K562 (cell line): ENCODE results near the gene PSMA7. TPM values are rescaled to one million over a fixed set of nuclear protein-coding genes. Genes with fewer than 3 reads are reported as not detected.

Experiments used
- ATAC-seq: fragments of 200-7000 bp; cut with Tn5 transposase; 3 replicates; pipeline ENCODE4 v1.9.1; 2020; ENCODE audit warnings: moderate library complexity
- BruUV-seq: library from RNA; stranded (reverse); fragments of 400-500 nt; replicated peaks from 2 replicates; lab custom pipeline; 2021; lab: Mats Ljungman, UMichigan
- CTCF ChIA-PET: fragments of 300-600 bp; formaldehyde crosslinking; extraction: SDS; loops from one replicate; lab custom pipeline; 2021; ENCODE audit warnings: low intra/inter-chr PET ratio; lab: Yijun Ruan, JAX
- POLR2A ChIA-PET: fragments of 300-600, 350-650 bp; sonication (Branson Sonifier 250); formaldehyde crosslinking; extraction: SDS; loops from one replicate; lab custom pipeline; 2021; ENCODE audit warnings: antibody characterized with exemption, inconsistent platforms; lab: Yijun Ruan, JAX
- DNase-seq, 4 experiments: peaks; one replicate each; pipeline versions ENCODE4 v3.0.0 to v3.0.0-alpha.2; 2011 to 2018; ENCODE audit warnings: low spot score in 3 of 4, mixed read lengths in 3 of 4; ENCODE audit errors: extremely low read depth in 1 of 4
- FAIRE-seq: peaks from 2 replicates; lab custom pipeline; 2011; peaks lifted over from hg19 to GRCh38; lab: Jason Lieb, UNC
- H2AFZ ChIP-seq: 2 replicates; pipeline ENCODE4 v1.6.0; 2011; ENCODE audit warnings: low read depth, low read length, control low read depth, inconsistent platforms
- H3K27ac ChIP-seq: fragments of 200-600 bp; 3 replicates; pipeline ENCODE4 v1.8.0; 2011; ENCODE audit warnings: low read depth, mild to moderate bottlenecking, control low read depth, inconsistent platforms, low read length, moderate library complexity, mixed read lengths; ENCODE audit errors: extremely low read depth
- H3K27me3 ChIP-seq, 2 experiments: fragments of 300-600 bp in 1 of 2; 2 replicates in 1 of 2; 3 replicates in 1 of 2; pipeline versions ENCODE4 v1.6.0 to v1.8.0; 2011; ENCODE audit warnings: inconsistent platforms in 2 of 2, low read length in 2 of 2, mild to moderate bottlenecking in 1 of 2, mixed read lengths in 1 of 2, moderate library complexity in 1 of 2; ENCODE audit not compliant: control insufficient read depth in 2 of 2, insufficient read depth in 2 of 2
- H3K36me3 ChIP-seq: fragments of 300-600 bp; 3 replicates; pipeline ENCODE4 v1.8.0; 2011; ENCODE audit warnings: mild to moderate bottlenecking, low read length, inconsistent platforms; ENCODE audit not compliant: control insufficient read depth, insufficient read depth
- H3K4me1 ChIP-seq, 2 experiments: fragments of 200-600 bp in 1 of 2; replicated peaks in 1 of 2; 2 replicates in 1 of 2; 3 replicates in 1 of 2; pipeline versions ENCODE4 v1.5.1 to v1.8.0; 2011; ENCODE audit warnings: inconsistent platforms in 2 of 2, low read length in 2 of 2, mild to moderate bottlenecking in 1 of 2, mixed read lengths in 1 of 2, moderate library complexity in 1 of 2; ENCODE audit not compliant: control insufficient read depth in 2 of 2, insufficient read depth in 2 of 2
- H3K4me2 ChIP-seq: 2 replicates; pipeline ENCODE4 v1.6.1; 2011; ENCODE audit warnings: low read length, control low read depth, inconsistent platforms, mixed read lengths; ENCODE audit not compliant: insufficient read depth
- H3K4me3 ChIP-seq: fragments of 200-600 bp; sonication (generic), shearing (Covaris generic); 2 replicates; pipeline ENCODE4 v1.5.1; 2016; ENCODE audit warnings: control low read depth, inconsistent platforms
- H3K79me2 ChIP-seq: fragments of 200-600 bp; 3 replicates; pipeline ENCODE4 v1.8.0; 2011; ENCODE audit warnings: low read length, inconsistent platforms; ENCODE audit not compliant: control insufficient read depth, insufficient read depth
- H3K9ac ChIP-seq, 2 experiments: 2 replicates each; pipeline versions ENCODE4 v1.6.0 to v1.6.1; 2011; ENCODE audit warnings: low read depth in 2 of 2, low read length in 2 of 2, control low read depth in 1 of 2, inconsistent platforms in 1 of 2, mild to moderate bottlenecking in 1 of 2, mixed read lengths in 1 of 2; ENCODE audit not compliant: insufficient read depth in 1 of 2
- H3K9me1 ChIP-seq: one replicate; pipeline ENCODE4 v1.6.0; 2011; ENCODE audit warnings: inconsistent platforms, mild to moderate bottlenecking, low read length, moderate library complexity; ENCODE audit not compliant: control insufficient read depth, insufficient read depth
- H3K9me3 ChIP-seq: replicated peaks from 2 replicates; pipeline ENCODE4 v1.5.1; 2011; ENCODE audit warnings: low read depth, low read length, inconsistent platforms; ENCODE audit not compliant: control insufficient read depth, insufficient read depth
- H4K20me1 ChIP-seq: replicated peaks from 2 replicates; pipeline ENCODE4 v1.6.1; 2011; ENCODE audit warnings: low read length, inconsistent platforms, mixed read lengths; ENCODE audit not compliant: control insufficient read depth, insufficient read depth
- ARNT ChIP-seq, 2 experiments: fragments of 450-650 bp; IDR thresholded peaks; 2 replicates each; pipeline ENCODE4 v1.6.1; 2016; ENCODE audit warnings: mild to moderate bottlenecking in 1 of 2
- FOXK2 ChIP-seq, 2 experiments: fragments of 450-650 bp; IDR thresholded peaks in 1 of 2; conservative IDR thresholded peaks in 1 of 2; 2 replicates each; pipeline ENCODE4 v1.6.1; 2016; ENCODE audit warnings: low read depth in 2 of 2, mild to moderate bottlenecking in 1 of 2
- FOXP1 ChIP-seq: sonication (generic); formaldehyde crosslinking; IDR thresholded peaks from 2 replicates; pipeline ENCODE4 v1.8.0; 2022; ENCODE audit warnings: mild to moderate bottlenecking, missing genetic modification reagents
- MTA2 ChIP-seq: fragments of 450-650 bp; IDR thresholded peaks from 2 replicates; pipeline ENCODE4 v1.6.1; 2016; ENCODE audit warnings: low read depth
- TAF15 ChIP-seq: fragments of 200-400 bp; formaldehyde crosslinking; IDR thresholded peaks from 2 replicates; pipeline ENCODE4 v1.6.1; 2017; ENCODE audit warnings: mild to moderate bottlenecking, low read depth, low read length, moderate library complexity
- ZNF586 ChIP-seq: fragments of 450-650 bp; formaldehyde crosslinking; conservative IDR thresholded peaks from 2 replicates; pipeline ENCODE4 v1.4.0; 2020; ENCODE audit warnings: mild to moderate bottlenecking, moderate library complexity
- ZNF76 ChIP-seq: fragments of 250-450 bp; sonication (Bioruptor Pico); IDR thresholded peaks from 2 replicates; pipeline ENCODE4 v1.4.0; 2020; ENCODE audit warnings: mild to moderate bottlenecking, moderate library complexity, borderline replicate concordance
- WGBS: fragments of 100-300 bp; shearing (Covaris generic); methylation state at CpG from one replicate; pipeline ENCODE4 v1.1.6; 2016; ENCODE audit warnings: low coverage, mixed read lengths; ENCODE audit not compliant: insufficient coverage; ENCODE audit errors: missing lambda C conversion rate; 5-methylcytosine and 5-hydroxymethylcytosine counted together
- in situ Hi-C: fragments of 300-500 bp; cut with MboI; formaldehyde crosslinking; loops from 4 replicates; pipeline ENCODE4 v1.15.0; 2018; ENCODE audit warnings: inconsistent platforms, mixed read lengths
- intact Hi-C: fragments of 100-400 bp; cut with micrococcal nuclease; formaldehyde crosslinking; loops from 2 replicates; pipeline ENCODE4 v1.14.2; 2022
- polyA plus RNA-seq, 8 experiments: library from polyadenylated mRNA; depleted of rRNA in 4 of 8; stranded (reverse) in 5 of 8; unstranded in 3 of 8; fragments of >200 nt; fragmentation: Nextera tagmentation in 2 of 8; fragmentation: Illumina TruSeq in 1 of 8; extraction: Ambion mirVana in 2 of 8; extraction: Trizol in 1 of 8; gene quantifications; 2 replicates each; pipeline versions ENCODE4 v1.2.1 to v1.2.3, GENCODE V29; 2011 to 2014; ENCODE audit warnings: inconsistent platforms in 1 of 8, missing spikeins in 1 of 8
- total RNA-seq, 7 experiments: library from RNA; depleted of rRNA in 6 of 7; stranded (reverse); fragments of >200 nt in 6 of 7; fragmentation: Illumina TruSeq in 2 of 7; extraction: Trizol in 2 of 7; gene quantifications; 2 replicates each; pipeline versions ENCODE4 v1.2.1 to v1.2.3, GENCODE V29; 2011 to 2021; ENCODE audit warnings: low replicate concordance in 1 of 7
- TF ChIP-seq, protein P1 (sequence below): fragments of 250-450 bp; sonication (Bioruptor Pico); IDR thresholded peaks from 2 replicates; pipeline ENCODE4 v1.8.0; 2022; ENCODE audit warnings: inconsistent platforms
- TF ChIP-seq, protein P2 (sequence below): fragments of 450-650 bp; IDR thresholded peaks from 2 replicates; pipeline ENCODE4 v1.6.1; 2017; ENCODE audit warnings: antibody characterized with exemption

PSMA7 gene
- total and polyA plus RNA-seq, 9 of the 15 experiments (the other 6 are each of a cell fraction or from before 2014, with no cell fraction given): 257 to 510 (median 393) TPM

DNA sequence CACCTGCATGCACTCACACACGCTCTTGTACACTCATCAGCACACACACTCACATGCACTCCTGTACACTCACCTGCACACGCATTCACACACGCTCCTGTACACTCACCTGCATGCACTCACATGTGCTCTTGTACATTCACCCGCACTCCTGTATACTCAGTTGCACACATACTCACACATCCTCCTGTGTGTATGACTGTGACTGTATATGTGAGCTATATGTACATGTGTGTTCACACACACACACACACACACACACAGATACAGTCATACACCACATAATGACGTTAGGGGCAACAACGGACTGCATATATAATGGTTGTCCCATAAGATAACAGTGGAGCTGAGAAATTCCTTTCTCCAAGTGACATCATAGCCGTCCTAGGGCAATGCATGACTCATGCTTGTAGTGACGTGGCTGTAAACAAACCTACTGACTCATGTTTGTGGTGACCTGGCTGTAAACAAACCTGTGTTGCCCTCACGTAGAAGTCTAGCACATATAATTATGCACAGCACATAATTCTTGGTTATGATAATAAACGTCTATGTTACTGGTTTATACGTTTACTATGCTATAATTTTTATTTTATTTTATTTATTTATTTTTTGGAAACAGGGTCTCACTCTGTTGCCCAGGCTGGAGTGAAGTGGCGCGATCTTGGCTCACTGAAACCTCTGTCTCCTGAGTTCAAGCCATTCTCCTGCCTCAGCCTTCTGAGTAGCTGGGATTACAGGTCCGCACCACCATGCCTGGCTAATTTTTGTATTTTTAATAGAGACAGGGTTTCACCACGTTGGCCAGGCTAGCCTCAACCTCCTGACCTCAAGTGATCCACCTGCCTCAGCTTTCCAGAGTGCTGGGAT lies 54.7 kb downstream of the PSMA7 start (continued):
- TF ChIP-seq, protein P1, sequence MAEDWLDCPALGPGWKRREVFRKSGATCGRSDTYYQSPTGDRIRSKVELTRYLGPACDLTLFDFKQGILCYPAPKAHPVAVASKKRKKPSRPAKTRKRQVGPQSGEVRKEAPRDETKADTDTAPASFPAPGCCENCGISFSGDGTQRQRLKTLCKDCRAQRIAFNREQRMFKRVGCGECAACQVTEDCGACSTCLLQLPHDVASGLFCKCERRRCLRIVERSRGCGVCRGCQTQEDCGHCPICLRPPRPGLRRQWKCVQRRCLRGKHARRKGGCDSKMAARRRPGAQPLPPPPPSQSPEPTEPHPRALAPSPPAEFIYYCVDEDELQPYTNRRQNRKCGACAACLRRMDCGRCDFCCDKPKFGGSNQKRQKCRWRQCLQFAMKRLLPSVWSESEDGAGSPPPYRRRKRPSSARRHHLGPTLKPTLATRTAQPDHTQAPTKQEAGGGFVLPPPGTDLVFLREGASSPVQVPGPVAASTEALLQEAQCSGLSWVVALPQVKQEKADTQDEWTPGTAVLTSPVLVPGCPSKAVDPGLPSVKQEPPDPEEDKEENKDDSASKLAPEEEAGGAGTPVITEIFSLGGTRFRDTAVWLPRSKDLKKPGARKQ (CRISPR knock-in tag): no peak
- no peak for TF ChIP-seq ZNF76 (CRISPR knock-in tag)
- peak; percentile 100 for TF ChIP-seq FOXP1 (CRISPR knock-in tag)
- peak; percentile 81 to 93 for TF ChIP-seq FOXK2 (conservative IDR thresholded peaks at IDR 0.05 in 1 of 2, IDR thresholded peaks at IDR 0.05 in 1 of 2; ENCODE audit: low read depth in 2 of 2)

DNA sequence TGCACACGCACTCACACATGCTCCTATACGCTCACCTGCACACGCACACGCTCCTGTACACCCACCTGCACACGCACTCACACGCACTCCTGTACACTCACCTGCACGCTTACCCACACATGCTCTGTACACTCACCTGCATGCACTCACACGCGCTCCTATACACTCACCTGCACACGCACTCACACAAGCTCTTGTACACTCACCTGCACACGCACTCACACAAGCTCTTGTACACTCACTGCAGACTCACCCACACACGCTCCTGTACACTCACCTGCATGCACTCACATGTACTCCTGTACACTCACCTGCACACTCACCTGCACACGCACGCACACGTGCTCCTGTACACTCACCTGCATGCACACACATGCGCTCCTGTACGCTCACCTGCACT lies 55.6 kb downstream of the PSMA7 start:
- no peak overlapping the region for H3K9ac ChIP-seq
- no peaks in the 10 kb centered on the region for H3K9me3 ChIP-seq
- no peaks in the 10 kb centered on the region for H3K9me1 ChIP-seq
- no peak overlapping the region for H3K4me2 ChIP-seq
- peaks cover 36 to 60% of the 10 kb centered on the region in 2 experiments for H3K27me3 ChIP-seq
- no peak for FAIRE-seq
- no peaks in the 10 kb centered on the region for H4K20me1 ChIP-seq
- H3K27ac ChIP-seq: no peak overlapping the region
- H3K4me3 ChIP-seq: no peak overlapping the region
- no peak for ATAC-seq
- H2AFZ ChIP-seq: no peak overlapping the region
- intact Hi-C loops: no loop called here
- H3K36me3 ChIP-seq: no peaks in the 10 kb centered on the region
- no TSS peak for BruUV-seq
- POLR2A ChIA-PET: interaction anchor here (0.6 kb wide), 1 partner anchor 50 kb away, joined by 3 read pairs; no protein-coding TSS in a partner anchor
- DNase-seq: no peak
- no peaks in the 10 kb centered on the region for H3K79me2 ChIP-seq
- TF ChIP-seq ZNF586 (CRISPR knock-in tag) (no peak), ARNT (IDR thresholded peaks at IDR 0.05) (no peak), TAF15 (no peak), MTA2 (no peak)
- TF ChIP-seq, protein P2, sequence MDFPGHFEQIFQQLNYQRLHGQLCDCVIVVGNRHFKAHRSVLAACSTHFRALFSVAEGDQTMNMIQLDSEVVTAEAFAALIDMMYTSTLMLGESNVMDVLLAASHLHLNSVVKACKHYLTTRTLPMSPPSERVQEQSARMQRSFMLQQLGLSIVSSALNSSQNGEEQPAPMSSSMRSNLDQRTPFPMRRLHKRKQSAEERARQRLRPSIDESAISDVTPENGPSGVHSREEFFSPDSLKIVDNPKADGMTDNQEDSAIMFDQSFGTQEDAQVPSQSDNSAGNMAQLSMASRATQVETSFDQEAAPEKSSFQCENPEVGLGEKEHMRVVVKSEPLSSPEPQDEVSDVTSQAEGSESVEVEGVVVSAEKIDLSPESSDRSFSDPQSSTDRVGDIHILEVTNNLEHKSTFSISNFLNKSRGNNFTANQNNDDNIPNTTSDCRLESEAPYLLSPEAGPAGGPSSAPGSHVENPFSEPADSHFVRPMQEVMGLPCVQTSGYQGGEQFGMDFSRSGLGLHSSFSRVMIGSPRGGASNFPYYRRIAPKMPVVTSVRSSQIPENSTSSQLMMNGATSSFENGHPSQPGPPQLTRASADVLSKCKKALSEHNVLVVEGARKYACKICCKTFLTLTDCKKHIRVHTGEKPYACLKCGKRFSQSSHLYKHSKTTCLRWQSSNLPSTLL: no peak
- CTCF ChIA-PET: no interaction called here
- in situ Hi-C loops: no loop called here
- 42% methylated on average over 17 of the region's 17 CpGs for WGBS
- H3K4me1 ChIP-seq: peaks cover 0 to 7% of the 10 kb centered on the region in 2 experiments; a peak in 3 of 5 replicates
